GM23338 (cell line): ENCODE data around the gene SUSD3. TPM values are rescaled to one million over a fixed set of nuclear protein-coding genes. Genes with fewer than 3 reads are reported as not detected.

Experiments used
- ATAC-seq: fragments of 200-7000 bp; cut with Tn5 transposase; 3 replicates; pipeline ENCODE4 v1.9.1; 2020
- DNase-seq: peaks from one replicate; pipeline ENCODE4 v3.0.0-alpha.2; 2015; ENCODE audit warnings: low spot score
- H2AFZ ChIP-seq: fragments of 200-600 bp; sonication (generic); 2 replicates; pipeline ENCODE4 v1.8.0; 2016; ENCODE audit warnings: antibody characterized with exemption, mild to moderate bottlenecking, moderate library complexity
- H3F3A ChIP-seq: fragments of 200-600 bp; sonication (generic); replicated peaks from 2 replicates; pipeline ENCODE4 v1.8.0; 2017; ENCODE audit warnings: antibody characterized with exemption, mixed run types, low read depth
- H3K27ac ChIP-seq: fragments of 200-600 bp; sonication (generic); 2 replicates; pipeline ENCODE4 v1.6.1; 2016; ENCODE audit warnings: low read depth
- H3K27me3 ChIP-seq: fragments of 200-600 bp; sonication (generic); 2 replicates; pipeline ENCODE4 v1.8.0; 2016; ENCODE audit warnings: mild to moderate bottlenecking, mixed run types, moderate library complexity; ENCODE audit not compliant: insufficient read depth
- H3K36me3 ChIP-seq: fragments of 200-600 bp; sonication (generic); 2 replicates; pipeline ENCODE4 v1.8.0; 2016; ENCODE audit warnings: mild to moderate bottlenecking; ENCODE audit not compliant: insufficient read depth
- H3K4me1 ChIP-seq: fragments of 200-600 bp; sonication (generic); 2 replicates; pipeline ENCODE4 v1.8.0; 2016; ENCODE audit warnings: mild to moderate bottlenecking, moderate library complexity; ENCODE audit not compliant: insufficient read depth
- H3K4me2 ChIP-seq: fragments of 200-600 bp; sonication (generic); 2 replicates; pipeline ENCODE4 v1.7.1; 2017; ENCODE audit warnings: mixed run types
- H3K4me3 ChIP-seq: fragments of 200-600 bp; sonication (generic); 2 replicates; pipeline ENCODE4 v1.6.1; 2016; ENCODE audit warnings: mixed run types
- H3K79me2 ChIP-seq: fragments of 200-600 bp; sonication (generic); replicated peaks from 2 replicates; pipeline ENCODE4 v1.8.0; 2017; ENCODE audit warnings: mild to moderate bottlenecking; ENCODE audit not compliant: insufficient read depth
- H3K9me2 ChIP-seq: fragments of 200-600 bp; sonication (generic); 2 replicates; pipeline ENCODE4 v1.8.0; 2017; ENCODE audit not compliant: insufficient read depth
- H4K20me1 ChIP-seq: fragments of 200-600 bp; sonication (generic); replicated peaks from 2 replicates; pipeline ENCODE4 v1.8.0; 2017; ENCODE audit warnings: mild to moderate bottlenecking; ENCODE audit not compliant: insufficient read depth
- H3K27ac Mint-ChIP-seq: 2 replicates; pipeline ENCODE4 v1.8.0; 2020; ENCODE audit warnings: inconsistent platforms, mild to moderate bottlenecking, moderate library complexity, mixed read lengths
- H3K27me3 Mint-ChIP-seq: 3 replicates; pipeline ENCODE4 v1.8.0; 2022; ENCODE audit warnings: low read depth, mild to moderate bottlenecking, moderate library complexity, mixed read lengths, inconsistent platforms; ENCODE audit not compliant: insufficient read depth, poor library complexity
- H3K36me3 Mint-ChIP-seq: 3 replicates; pipeline ENCODE4 v1.8.0; 2021; ENCODE audit warnings: low read depth, mild to moderate bottlenecking, inconsistent platforms, moderate library complexity, mixed read lengths
- H3K4me1 Mint-ChIP-seq: 3 replicates; pipeline ENCODE4 v1.8.0; 2020; ENCODE audit warnings: mild to moderate bottlenecking, inconsistent platforms, mixed read lengths
- H3K4me3 Mint-ChIP-seq: 3 replicates; pipeline ENCODE4 v1.8.0; 2021; ENCODE audit warnings: moderate library complexity, mild to moderate bottlenecking, inconsistent platforms, mixed read lengths
- H3K9me3 Mint-ChIP-seq: 3 replicates; pipeline ENCODE4 v1.8.0; 2020; ENCODE audit warnings: moderate library complexity, mild to moderate bottlenecking, inconsistent platforms, mixed read lengths
- POLR2AphosphoS5 ChIP-seq: IDR thresholded peaks from 2 replicates; pipeline ENCODE4 v1.6.1; 2016; ENCODE audit warnings: antibody characterized with exemption, low read depth
- ZNF114 ChIP-seq: fragments of 250-450 bp; sonication (Bioruptor Pico); IDR thresholded peaks from 2 replicates; pipeline ENCODE4 v1.5.0; 2020; ENCODE audit warnings: mild to moderate bottlenecking, moderate library complexity
- ZNF331 ChIP-seq: fragments of 250-450 bp; sonication (Bioruptor Pico); IDR thresholded peaks from 2 replicates; pipeline ENCODE4 v1.5.0; 2020; ENCODE audit warnings: low read depth, mild to moderate bottlenecking, moderate library complexity
- polyA plus RNA-seq: library from polyadenylated mRNA; unstranded; fragments of >200 nt; fragmentation: Nextera tagmentation; extraction: Ambion mirVana; gene quantifications from 2 replicates; pipeline ENCODE4 v1.2.1, GENCODE V29; 2016
- total RNA-seq: library from RNA; depleted of rRNA; stranded (reverse); fragments of >200 nt; shearing (Covaris generic); gene quantifications from 2 replicates; pipeline ENCODE4 v1.2.3, GENCODE V29; 2014; rRNA removed

The SUSD3 gene
- total and polyA plus RNA-seq, 2 experiments from 2014 or later: 6.9 to 20.1 TPM

DNA sequence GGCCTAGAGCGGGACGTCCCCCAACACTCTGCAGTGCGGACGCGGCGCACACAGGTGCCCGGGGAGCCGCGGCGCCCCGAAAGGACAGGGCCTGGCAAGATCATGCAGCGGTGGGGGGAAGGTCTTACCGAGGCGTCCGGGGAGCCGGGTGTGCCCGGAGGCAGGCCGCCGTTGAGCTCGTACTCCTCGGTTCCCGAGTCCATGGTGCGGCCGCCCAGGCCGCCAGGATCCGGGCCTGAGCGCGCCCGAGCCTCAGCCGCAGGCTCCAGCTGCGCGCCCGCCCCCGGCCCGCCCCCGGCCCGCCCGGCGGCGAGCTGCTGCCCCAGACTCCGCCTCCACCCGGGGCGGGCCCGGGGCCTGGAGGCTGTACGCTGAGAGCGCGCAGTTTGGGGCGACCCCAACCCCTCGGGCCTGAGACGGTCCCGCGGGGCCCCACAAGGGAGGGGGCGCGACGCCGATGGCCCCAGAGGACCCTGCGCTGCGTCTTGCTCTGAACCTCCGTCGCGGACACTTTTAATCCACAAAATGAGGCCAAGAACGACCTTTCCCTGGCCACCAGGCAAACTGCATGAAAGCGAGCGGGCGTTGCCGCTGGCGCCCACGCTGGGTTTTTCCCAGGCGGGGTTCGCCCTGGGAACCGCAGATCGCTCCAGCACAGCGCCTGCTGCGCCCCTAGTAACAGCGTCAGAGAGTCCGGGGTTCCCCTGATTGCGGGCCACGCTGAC, 75.7 kb downstream of the SUSD3 start, which contains the start of gene NINJ1:
Gene NINJ1, minus strand, starts transcription at position 237 of the 725 bp plus-strand sequence. Its CDS starts 34 bp downstream, at position 203.
- peak; percentile 81 for ATAC-seq
- Mint-ChIP-seq H3K36me3 (no peaks in the 10 kb centered on the region), H3K4me1 (peaks cover 28% of the 10 kb centered on the region), H3K4me3 (peak within 1 kb of the TSS; percentile 80), H3K9me3 (no peaks in the 10 kb centered on the region), H3K27me3 (peaks cover 21% of the 10 kb centered on the region), H3K27ac (no peak within 1 kb of the TSS; the same call in 1 of the 2 replicates)
- no peaks in the 10 kb centered on the region for H3K9me2 ChIP-seq
- 0 out of 2 replicates have a peak, but pooled peaks cover 6% of the 10 kb centered on the region for H3K79me2 ChIP-seq
- peaks cover 12% of the 10 kb centered on the region for H3K4me1 ChIP-seq
- H3F3A ChIP-seq: no peaks in the 10 kb centered on the region
- peak within 1 kb of the TSS; percentile 93 for H3K4me2 ChIP-seq
- TF ChIP-seq ZNF331 (CRISPR knock-in tag) (no peak), POLR2AphosphoS5 (peak; percentile 73), ZNF114 (CRISPR knock-in tag) (no peak)
- H4K20me1 ChIP-seq: 0 out of 2 replicates have a peak, but pooled peaks cover 8% of the 10 kb centered on the region
- peak within 1 kb of the TSS; percentile 87 for H3K4me3 ChIP-seq
- H3K36me3 ChIP-seq: no peaks in the 10 kb centered on the region
- H3K27me3 ChIP-seq: peaks cover 9% of the 10 kb centered on the region
- peak within 1 kb of the TSS; percentile 98 for H2AFZ ChIP-seq
- H3K27ac ChIP-seq: no peak within 1 kb of the TSS; the same call in 1 of the 2 replicates
- DNase-seq: peak; percentile 80

Other genes starting within 250 kb of the SUSD3 start
- gene ZNF484, start 180.7 kb upstream of the SUSD3 start, total RNA-seq: 17.1 and 19.4 TPM in 2 replicates
- 4.2 and 5.1 TPM in 2 replicates for gene ZNF484, start 180.7 kb upstream of the SUSD3 start, polyA plus RNA-seq
- 1.7 and 2.0 TPM in 2 replicates for gene FGD3, start 111.2 kb upstream of the SUSD3 start, total RNA-seq
- 0.57 and 0.95 TPM in 2 replicates for gene FGD3, start 111.2 kb upstream of the SUSD3 start, polyA plus RNA-seq
- gene CARD19, start 37.5 kb downstream of the SUSD3 start, total RNA-seq: 24.7 and 36.8 TPM in 2 replicates
- gene CARD19, start 37.5 kb downstream of the SUSD3 start, polyA plus RNA-seq: 48.3 and 48.9 TPM in 2 replicates
- 31.2 and 39.7 TPM in 2 replicates for gene NINJ1, start 75.5 kb downstream of the SUSD3 start, total RNA-seq
- 33.3 and 36.3 TPM in 2 replicates for gene NINJ1, start 75.5 kb downstream of the SUSD3 start, polyA plus RNA-seq
- 93.4 and 102 TPM in 2 replicates for gene WNK2, start 125.4 kb downstream of the SUSD3 start, total RNA-seq
- gene WNK2, start 125.4 kb downstream of the SUSD3 start, polyA plus RNA-seq: 56.4 and 61.7 TPM in 2 replicates